ENCODE data around the gene ACTL9. TPM values are rescaled to one million over a fixed set of nuclear protein-coding genes. Genes with fewer than 3 reads are reported as not detected.

ACTL9 gene
- total and polyA plus RNA-seq, 2 of the 13 experiments (the other 11 are each of a cell fraction or from before 2014, with no cell fraction given), result not detected

DNA sequence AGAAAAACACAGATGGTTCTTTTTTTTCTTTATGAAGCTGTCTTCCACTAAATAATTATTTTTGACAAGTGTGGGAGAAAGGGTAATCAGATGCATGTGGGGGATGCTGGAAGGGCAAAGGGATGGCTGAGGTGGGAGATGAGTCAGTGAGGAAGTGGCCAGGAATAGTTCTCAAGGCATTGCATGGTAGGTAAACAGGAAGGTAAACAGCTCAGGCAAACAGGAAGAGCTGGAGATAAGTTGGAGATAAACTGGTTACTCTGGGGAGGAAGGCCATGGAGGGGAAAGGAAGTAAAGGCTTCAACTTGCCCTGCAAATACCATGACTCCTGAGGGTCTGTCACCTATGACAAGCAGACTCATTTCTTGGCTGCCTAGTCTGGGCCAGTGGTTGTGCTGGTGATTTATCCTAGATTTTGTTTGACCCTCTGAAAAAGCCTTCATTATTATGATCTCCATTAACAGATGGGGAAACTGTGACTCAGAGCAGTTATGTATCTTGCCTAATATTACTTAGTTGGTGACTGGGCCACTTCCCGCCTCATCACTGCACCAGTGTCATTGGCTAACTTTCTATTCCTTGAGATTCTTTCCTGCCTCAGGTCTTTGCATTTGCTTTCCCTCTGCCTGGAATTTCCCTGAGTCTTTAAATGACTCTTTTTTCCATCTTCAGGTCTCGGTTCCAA is 17.1 kb downstream of the ACTL9 start:
- Histone ChIP-seq H3K27me3 (ENCODE audit: control insufficient read depth in 1 of 2, insufficient read depth in 2 of 2, low read length in 2 of 2) (no peaks in the 10 kb centered on the region), H4K20me1 (ENCODE audit: insufficient read depth, low read length) (no peaks in the 10 kb centered on the region), H3K27ac (ENCODE audit: extremely low read length, insufficient read depth, low read length) (no peak overlapping the region), H3K9ac (ENCODE audit: insufficient read depth, low read depth, low read length) (no peak overlapping the region), H3K36me3 (replicated peaks in 1 of 2; ENCODE audit: control insufficient read depth in 1 of 2, insufficient read depth in 2 of 2, low read length in 2 of 2) (no peaks in the 10 kb centered on the region), H3K9me3 (ENCODE audit: low read length) (peaks cover 7% of the 10 kb centered on the region; the same call in 1 of the 2 replicates), H2AFZ (ENCODE audit: low read length) (no peak overlapping the region), H3K4me3 (replicated peaks in 1 of 3; ENCODE audit: insufficient read depth in 1 of 3, low read depth in 2 of 3, low read length in 3 of 3) (no peak overlapping the region), H3K4me2 (ENCODE audit: low read depth, low read length) (no peak overlapping the region), H3K79me2 (ENCODE audit: insufficient read depth, low read length) (no peaks in the 10 kb centered on the region), H3K4me1 (ENCODE audit: insufficient read depth, low read length) (no peaks in the 10 kb centered on the region)
- ATAC-seq, result no peak
- WGBS (ENCODE audit: low lambda C conversion rate), result 22% methylated on average over 2 of the region's 2 CpGs
- no peak for DNase-seq (ENCODE audit: low spot score)
- no peak for FAIRE-seq
- ChIA-PET CTCF (ENCODE audit: low intra/inter-chr PET ratio, low total read pairs) (no interaction called here), POLR2A (no interaction called here)
- BruUV-seq (replicated peaks), result no TSS peak
- in situ Hi-C loops (cut with HindIII; ENCODE audit: extremely low pct_ligation_motif_present, low pct_unique_long_range_greater_than_20kb) (no loop called here), intact Hi-C loops (cut with micrococcal nuclease; ENCODE audit: unreplicated experiment) (no loop called here)
- TF ChIP-seq, protein P1, sequence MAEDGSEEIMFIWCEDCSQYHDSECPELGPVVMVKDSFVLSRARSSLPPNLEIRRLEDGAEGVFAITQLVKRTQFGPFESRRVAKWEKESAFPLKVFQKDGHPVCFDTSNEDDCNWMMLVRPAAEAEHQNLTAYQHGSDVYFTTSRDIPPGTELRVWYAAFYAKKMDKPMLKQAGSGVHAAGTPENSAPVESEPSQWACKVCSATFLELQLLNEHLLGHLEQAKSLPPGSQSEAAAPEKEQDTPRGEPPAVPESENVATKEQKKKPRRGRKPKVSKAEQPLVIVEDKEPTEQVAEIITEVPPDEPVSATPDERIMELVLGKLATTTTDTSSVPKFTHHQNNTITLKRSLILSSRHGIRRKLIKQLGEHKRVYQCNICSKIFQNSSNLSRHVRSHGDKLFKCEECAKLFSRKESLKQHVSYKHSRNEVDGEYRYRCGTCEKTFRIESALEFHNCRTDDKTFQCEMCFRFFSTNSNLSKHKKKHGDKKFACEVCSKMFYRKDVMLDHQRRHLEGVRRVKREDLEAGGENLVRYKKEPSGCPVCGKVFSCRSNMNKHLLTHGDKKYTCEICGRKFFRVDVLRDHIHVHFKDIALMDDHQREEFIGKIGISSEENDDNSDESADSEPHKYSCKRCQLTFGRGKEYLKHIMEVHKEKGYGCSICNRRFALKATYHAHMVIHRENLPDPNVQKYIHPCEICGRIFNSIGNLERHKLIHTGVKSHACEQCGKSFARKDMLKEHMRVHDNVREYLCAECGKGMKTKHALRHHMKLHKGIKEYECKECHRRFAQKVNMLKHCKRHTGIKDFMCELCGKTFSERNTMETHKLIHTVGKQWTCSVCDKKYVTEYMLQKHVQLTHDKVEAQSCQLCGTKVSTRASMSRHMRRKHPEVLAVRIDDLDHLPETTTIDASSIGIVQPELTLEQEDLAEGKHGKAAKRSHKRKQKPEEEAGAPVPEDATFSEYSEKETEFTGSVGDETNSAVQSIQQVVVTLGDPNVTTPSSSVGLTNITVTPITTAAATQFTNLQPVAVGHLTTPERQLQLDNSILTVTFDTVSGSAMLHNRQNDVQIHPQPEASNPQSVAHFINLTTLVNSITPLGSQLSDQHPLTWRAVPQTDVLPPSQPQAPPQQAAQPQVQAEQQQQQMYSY (CRISPR knock-in tag; IDR thresholded peaks at IDR 0.05), result no peak
- peak; percentile 50 for TF ChIP-seq FOSL2 (CRISPR knock-in tag; IDR thresholded peaks at IDR 0.05)
- TF ChIP-seq, protein P2, sequence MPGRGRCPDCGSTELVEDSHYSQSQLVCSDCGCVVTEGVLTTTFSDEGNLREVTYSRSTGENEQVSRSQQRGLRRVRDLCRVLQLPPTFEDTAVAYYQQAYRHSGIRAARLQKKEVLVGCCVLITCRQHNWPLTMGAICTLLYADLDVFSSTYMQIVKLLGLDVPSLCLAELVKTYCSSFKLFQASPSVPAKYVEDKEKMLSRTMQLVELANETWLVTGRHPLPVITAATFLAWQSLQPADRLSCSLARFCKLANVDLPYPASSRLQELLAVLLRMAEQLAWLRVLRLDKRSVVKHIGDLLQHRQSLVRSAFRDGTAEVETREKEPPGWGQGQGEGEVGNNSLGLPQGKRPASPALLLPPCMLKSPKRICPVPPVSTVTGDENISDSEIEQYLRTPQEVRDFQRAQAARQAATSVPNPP (CRISPR knock-in tag; IDR thresholded peaks at IDR 0.05), result no peak
- TF ChIP-seq BCL6 (CRISPR knock-in tag; IDR thresholded peaks at IDR 0.05), result no peak
- no peak for TF ChIP-seq GABPA (IDR thresholded peaks at IDR 0.05; ENCODE audit: low read depth, low read length)
- TF ChIP-seq GABPA (CRISPR knock-in tag; IDR thresholded peaks at IDR 0.05; ENCODE audit: low read depth), result 0 out of 2 replicates have a peak, but pooled peaks have one; percentile 15
- TF ChIP-seq AGO2 (optimal IDR thresholded peaks at IDR 0.05; ENCODE audit: low read depth, low read length), result no peak
- no peak for TF ChIP-seq ZSCAN25 (CRISPR knock-in tag; IDR thresholded peaks at IDR 0.05)
- TF ChIP-seq, protein P3, sequence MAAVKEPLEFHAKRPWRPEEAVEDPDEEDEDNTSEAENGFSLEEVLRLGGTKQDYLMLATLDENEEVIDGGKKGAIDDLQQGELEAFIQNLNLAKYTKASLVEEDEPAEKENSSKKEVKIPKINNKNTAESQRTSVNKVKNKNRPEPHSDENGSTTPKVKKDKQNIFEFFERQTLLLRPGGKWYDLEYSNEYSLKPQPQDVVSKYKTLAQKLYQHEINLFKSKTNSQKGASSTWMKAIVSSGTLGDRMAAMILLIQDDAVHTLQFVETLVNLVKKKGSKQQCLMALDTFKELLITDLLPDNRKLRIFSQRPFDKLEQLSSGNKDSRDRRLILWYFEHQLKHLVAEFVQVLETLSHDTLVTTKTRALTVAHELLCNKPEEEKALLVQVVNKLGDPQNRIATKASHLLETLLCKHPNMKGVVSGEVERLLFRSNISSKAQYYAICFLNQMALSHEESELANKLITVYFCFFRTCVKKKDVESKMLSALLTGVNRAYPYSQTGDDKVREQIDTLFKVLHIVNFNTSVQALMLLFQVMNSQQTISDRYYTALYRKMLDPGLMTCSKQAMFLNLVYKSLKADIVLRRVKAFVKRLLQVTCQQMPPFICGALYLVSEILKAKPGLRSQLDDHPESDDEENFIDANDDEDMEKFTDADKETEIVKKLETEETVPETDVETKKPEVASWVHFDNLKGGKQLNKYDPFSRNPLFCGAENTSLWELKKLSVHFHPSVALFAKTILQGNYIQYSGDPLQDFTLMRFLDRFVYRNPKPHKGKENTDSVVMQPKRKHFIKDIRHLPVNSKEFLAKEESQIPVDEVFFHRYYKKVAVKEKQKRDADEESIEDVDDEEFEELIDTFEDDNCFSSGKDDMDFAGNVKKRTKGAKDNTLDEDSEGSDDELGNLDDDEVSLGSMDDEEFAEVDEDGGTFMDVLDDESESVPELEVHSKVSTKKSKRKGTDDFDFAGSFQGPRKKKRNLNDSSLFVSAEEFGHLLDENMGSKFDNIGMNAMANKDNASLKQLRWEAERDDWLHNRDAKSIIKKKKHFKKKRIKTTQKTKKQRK (IDR thresholded peaks at IDR 0.05; ENCODE audit: low read length), result no peak
- no peak for TF ChIP-seq ISL2 (CRISPR knock-in tag; IDR thresholded peaks at IDR 0.05)
- TF ChIP-seq ZNF468 (CRISPR knock-in tag; IDR thresholded peaks at IDR 0.05), result no peak
- TF ChIP-seq, protein P4, sequence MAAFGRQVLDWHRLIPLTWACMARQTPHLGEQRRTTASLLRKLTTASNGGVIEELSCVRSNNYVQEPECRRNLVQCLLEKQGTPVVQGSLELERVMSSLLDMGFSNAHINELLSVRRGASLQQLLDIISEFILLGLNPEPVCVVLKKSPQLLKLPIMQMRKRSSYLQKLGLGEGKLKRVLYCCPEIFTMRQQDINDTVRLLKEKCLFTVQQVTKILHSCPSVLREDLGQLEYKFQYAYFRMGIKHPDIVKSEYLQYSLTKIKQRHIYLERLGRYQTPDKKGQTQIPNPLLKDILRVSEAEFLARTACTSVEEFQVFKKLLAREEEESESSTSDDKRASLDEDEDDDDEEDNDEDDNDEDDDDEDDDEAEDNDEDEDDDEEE (CRISPR knock-in tag; IDR thresholded peaks at IDR 0.05), result no peak
- TF ChIP-seq HOXA5 (CRISPR knock-in tag; IDR thresholded peaks at IDR 0.05), result no peak
- no peak for TF ChIP-seq ZKSCAN1 (IDR thresholded peaks at IDR 0.05; ENCODE audit: low read length)
- no peak for TF ChIP-seq PHF5A (CRISPR knock-in tag; IDR thresholded peaks at IDR 0.05; ENCODE audit: low read depth, unreplicated experiment)

Measured in HepG2 (cell line).